ENCODE measurements around the gene SERPINE1. TPM values are rescaled to one million over a fixed set of nuclear protein-coding genes. Genes with fewer than 3 reads are reported as not detected.

Gene SERPINE1
- total RNA-seq, 1 experiment from 2014 or later = 12.8 TPM

GRCh38 chr7:101140339-101140699, 13.4 kb downstream of the SERPINE1 start:
- H3K4me1 ChIP-seq (ENCODE audit: control insufficient read depth in 1 of 2, insufficient read depth in 2 of 2, low read length in 2 of 2) = peaks cover 34 to 70% of the 10 kb centered on the region in 2 experiments
- no TSS peak for BruUV-seq (replicated peaks)
- ChIA-PET POLR2A (interaction anchor here (1.2 to 2.5 kb wide), 3 partner anchors 16 to 25 kb away, joined by 5 to 7 read pairs (median 5); partner anchors contain the start of gene VGF), CTCF (interaction anchor here (1.1 to 6.3 kb wide), 5 partner anchors 16 to 63 kb away, joined by 3 to 99 read pairs (median 4); no protein-coding TSS in a partner anchor), RAD21 (ENCODE audit: low non-redundant PET in 1 of 2, low total read pairs in 2 of 2, uncharacterized antibody in 2 of 2, unreplicated experiment in 2 of 2) (no interaction called here)
- H3K27me3 ChIP-seq (ENCODE audit: insufficient read depth, low read length) = no peaks in the 10 kb centered on the region
- intact Hi-C loops (cut with micrococcal nuclease) = no loop called here
- no peaks in the 10 kb centered on the region for H3K79me2 ChIP-seq (ENCODE audit: insufficient read depth, low read length)
- TF ChIP-seq RAD21 (IDR thresholded peaks at IDR 0.05; ENCODE audit: low read depth) (no peak), POLR2AphosphoS5 (IDR thresholded peaks at IDR 0.05; ENCODE audit: low read depth, low read length) (no peak), EGR1 (IDR thresholded peaks at IDR 0.05; ENCODE audit: low read depth) (no peak), CBX3 (IDR thresholded peaks at IDR 0.05; ENCODE audit: low read depth) (no peak), CEBPB (IDR thresholded peaks at IDR 0.05; ENCODE audit: low read depth) (no peak), SIN3A (IDR thresholded peaks at IDR 0.05; ENCODE audit: low read depth) (no peak), ATF3 (IDR thresholded peaks at IDR 0.05) (no peak), TCF7L2 (IDR thresholded peaks at IDR 0.05; ENCODE audit: borderline replicate concordance, extremely low read depth, insufficient read depth, insufficient read length) (no peak), JUND (IDR thresholded peaks at IDR 0.05) (no peak)
- ATAC-seq = no peak
- no peak for DNase-seq (ENCODE audit: low read depth, low spot score)
- no peaks in the 10 kb centered on the region for H3K9me2 ChIP-seq (ENCODE audit: insufficient read depth)
- H3K36me3 ChIP-seq (ENCODE audit: control insufficient read depth in 1 of 2, insufficient read depth in 2 of 2, low read length in 2 of 2) = no peaks in the 10 kb centered on the region
- H3K27ac ChIP-seq (ENCODE audit: low read depth, low read length) = peak overlapping the region; percentile 37; the same call in 1 of the 2 replicates
- peak overlapping the region; percentile 49 for H3K4me2 ChIP-seq (ENCODE audit: low read length)
- H3K9ac ChIP-seq (ENCODE audit: low read length) = peak overlapping the region; percentile 39; the same call in 1 of the 2 replicates
- peak overlapping the region; percentile 79 for H2AFZ ChIP-seq (ENCODE audit: low read depth, low read length, poor library complexity, severe bottlenecking)
- no peaks in the 10 kb centered on the region for H4K20me1 ChIP-seq (ENCODE audit: insufficient read depth)
- H3K4me3 ChIP-seq (replicated peaks in 1 of 2; ENCODE audit: low read depth in 1 of 2, low read length in 2 of 2) = no peak overlapping the region
- no peaks in the 10 kb centered on the region for H3K9me3 ChIP-seq (ENCODE audit: control insufficient read depth in 1 of 2, insufficient read depth in 1 of 2, low read depth in 1 of 2, low read length in 2 of 2)

GRCh38 chr7:101140746-101141382, 14.0 kb downstream of the SERPINE1 start:
- CTCF ChIA-PET = interaction anchor here (0.6 to 6.3 kb wide), 7 partner anchors 14 to 271 kb away, joined by 3 to 99 read pairs (median 4); partner anchors contain the start of gene SERPINE1

More at GRCh38 chr7:101140746-101141382, 14.0 kb downstream of the SERPINE1 start:
- Histone ChIP-seq H3K27ac (ENCODE audit: low read depth, low read length) (peak overlapping the region; percentile 37; the same call in 1 of the 2 replicates), H3K9me2 (ENCODE audit: insufficient read depth) (no peaks in the 10 kb centered on the region), H3K36me3 (ENCODE audit: control insufficient read depth in 1 of 2, insufficient read depth in 2 of 2, low read length in 2 of 2) (no peaks in the 10 kb centered on the region), H2AFZ (ENCODE audit: low read depth, low read length, poor library complexity, severe bottlenecking) (peak overlapping the region; percentile 79), H3K27me3 (ENCODE audit: insufficient read depth, low read length) (no peaks in the 10 kb centered on the region), H3K9me3 (ENCODE audit: control insufficient read depth in 1 of 2, insufficient read depth in 1 of 2, low read depth in 1 of 2, low read length in 2 of 2) (no peaks in the 10 kb centered on the region), H3K4me2 (ENCODE audit: low read length) (peak overlapping the region; percentile 49), H3K9ac (ENCODE audit: low read length) (peak overlapping the region; percentile 39), H4K20me1 (ENCODE audit: insufficient read depth) (no peaks in the 10 kb centered on the region), H3K4me1 (ENCODE audit: control insufficient read depth in 1 of 2, insufficient read depth in 2 of 2, low read length in 2 of 2) (peaks cover 34 to 70% of the 10 kb centered on the region in 2 experiments), H3K4me3 (replicated peaks in 1 of 2; ENCODE audit: low read depth in 1 of 2, low read length in 2 of 2) (0 out of 4 replicates have a peak overlapping the region, but pooled peaks of 1 of the 2 experiments have one; percentile 3), H3K79me2 (ENCODE audit: insufficient read depth, low read length) (no peaks in the 10 kb centered on the region)
- DNase-seq (ENCODE audit: low read depth, low spot score) (no peak), ATAC-seq (no peak)
- ChIA-PET RAD21 (ENCODE audit: low non-redundant PET in 1 of 2, low total read pairs in 2 of 2, uncharacterized antibody in 2 of 2, unreplicated experiment in 2 of 2) (no interaction called here), POLR2A (interaction anchor here (1.0 to 2.9 kb wide), 8 partner anchors 14 to 56 kb away, joined by 3 to 12 read pairs (median 5); partner anchors contain the start of genes SERPINE1, TRIM56 and VGF)
- TF ChIP-seq CTCF (IDR thresholded peaks at IDR 0.05 in 2 of 3, conservative IDR thresholded peaks at IDR 0.05 in 1 of 3; ENCODE audit: borderline replicate concordance in 1 of 3, insufficient read depth in 1 of 3, low read depth in 2 of 3, low read length in 2 of 3) = no peak
- TF ChIP-seq ZBTB33 (IDR thresholded peaks at IDR 0.05; ENCODE audit: extremely low read depth, insufficient replicate concordance, low read length) = no peak
- TF ChIP-seq EGR1 (IDR thresholded peaks at IDR 0.05; ENCODE audit: low read depth) = no peak
- no peak for TF ChIP-seq MAX (IDR thresholded peaks at IDR 0.05)
- no peak for TF ChIP-seq SIN3A (IDR thresholded peaks at IDR 0.05; ENCODE audit: low read depth)
- TF ChIP-seq POLR2AphosphoS5 (IDR thresholded peaks at IDR 0.05; ENCODE audit: low read depth, low read length) = no peak
- no TSS peak for BruUV-seq (replicated peaks)
- intact Hi-C loops (cut with micrococcal nuclease) = no loop called here
